ENCODE measurements around the gene FAM168B. TPM values are rescaled to one million over a fixed set of nuclear protein-coding genes. Genes with fewer than 3 reads are reported as not detected.

The FAM168B gene
- total RNA-seq, 1 donor from 2014 or later: 96.1 TPM

DNA sequence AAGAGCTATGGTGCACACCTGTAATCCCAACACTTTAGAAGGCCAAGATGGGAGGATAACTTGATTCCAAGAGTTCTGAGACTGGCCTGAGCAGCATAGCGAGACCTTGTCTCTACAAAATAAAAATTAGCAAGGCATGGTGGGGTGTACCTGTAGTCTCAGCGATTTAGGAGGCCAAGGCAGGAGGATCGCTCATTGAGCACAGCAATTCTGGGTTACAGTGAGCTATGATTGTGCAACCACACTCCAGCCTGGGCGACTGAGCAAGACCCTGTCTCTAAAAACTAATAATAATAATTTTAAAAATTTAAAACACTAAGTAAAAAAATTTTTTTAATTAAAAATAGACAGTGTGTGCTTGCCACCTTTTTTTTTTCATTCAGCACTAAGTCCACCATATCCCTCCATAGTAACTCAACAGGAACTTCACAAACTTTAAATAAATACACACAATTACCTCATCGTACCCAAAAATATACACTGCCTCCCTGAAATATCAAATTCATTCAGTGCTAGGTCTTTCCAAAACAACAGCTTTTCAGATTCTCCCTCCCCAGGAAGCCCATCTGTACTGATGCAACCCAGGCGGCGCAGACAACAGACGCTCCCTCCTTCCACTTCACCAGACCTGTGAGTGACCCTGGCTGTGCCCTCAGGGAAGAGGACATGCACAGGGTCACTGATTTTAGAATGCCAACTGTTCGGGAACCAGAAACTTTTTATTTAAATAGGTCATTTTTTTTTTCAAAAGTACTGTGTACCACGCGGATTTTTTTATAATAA lies 29.6 kb downstream of the FAM168B start:
- peak; percentile 56 for ATAC-seq

DNA sequence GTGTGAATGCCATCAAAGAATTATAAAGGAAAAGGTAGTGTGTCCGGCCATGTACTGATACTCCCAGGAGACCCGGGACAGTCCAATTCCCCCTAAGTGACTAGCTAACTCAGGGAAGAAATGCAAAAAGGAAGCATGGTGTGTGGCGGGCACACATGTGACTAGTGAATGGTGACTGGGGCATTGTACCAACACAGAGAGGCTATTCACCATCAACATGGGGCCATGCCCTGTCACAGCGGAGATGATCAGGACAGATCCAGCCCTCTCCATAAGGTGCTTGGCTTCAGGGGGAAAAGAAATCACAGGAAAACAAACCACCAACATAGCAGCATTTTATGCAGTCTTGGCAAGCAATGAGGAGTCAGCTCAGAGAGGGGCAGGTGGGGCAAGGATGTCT lies 34.3 kb downstream of the FAM168B start:
- DNase-seq (no peak), ATAC-seq (no peak)
- intact Hi-C loops (cut with micrococcal nuclease): no loop called here

More for the DNA sequence above, 29.6 kb downstream of the FAM168B start:
- intact Hi-C loops (cut with micrococcal nuclease): no loop called here
- no peak for DNase-seq

DNA sequence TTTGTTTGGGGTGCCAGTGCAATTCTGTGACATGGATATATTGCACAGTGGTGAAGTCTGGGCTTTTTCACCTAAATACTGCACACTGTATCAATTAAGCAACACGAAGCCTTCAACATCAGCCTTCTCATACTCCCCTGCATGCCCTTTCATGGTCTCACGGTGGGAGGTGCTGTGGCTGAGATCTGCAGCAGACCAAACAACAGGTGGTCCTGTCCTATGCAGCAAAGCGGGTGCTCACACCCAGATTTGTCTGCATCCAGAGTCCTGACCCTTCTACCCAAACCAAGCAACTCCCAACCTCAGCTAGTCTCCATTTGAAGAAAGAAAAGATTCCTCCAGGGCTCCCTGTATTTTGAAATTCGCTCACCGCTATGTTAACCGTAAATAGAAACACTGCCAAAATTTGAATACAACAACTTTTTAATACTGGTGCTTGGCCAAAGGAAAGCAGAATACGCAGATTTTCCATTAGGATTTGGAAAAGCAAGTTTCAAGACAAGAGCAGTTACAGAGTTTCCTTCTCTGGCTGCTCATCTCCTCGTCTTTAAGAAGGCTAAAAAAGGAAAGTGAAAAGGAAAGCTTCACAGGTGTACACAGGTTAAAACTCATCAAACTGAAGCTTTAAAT lies 34.9 kb downstream of the FAM168B start:
- ATAC-seq (no peak), DNase-seq (no peak)
- intact Hi-C loops (cut with micrococcal nuclease): no loop called here

DNA sequence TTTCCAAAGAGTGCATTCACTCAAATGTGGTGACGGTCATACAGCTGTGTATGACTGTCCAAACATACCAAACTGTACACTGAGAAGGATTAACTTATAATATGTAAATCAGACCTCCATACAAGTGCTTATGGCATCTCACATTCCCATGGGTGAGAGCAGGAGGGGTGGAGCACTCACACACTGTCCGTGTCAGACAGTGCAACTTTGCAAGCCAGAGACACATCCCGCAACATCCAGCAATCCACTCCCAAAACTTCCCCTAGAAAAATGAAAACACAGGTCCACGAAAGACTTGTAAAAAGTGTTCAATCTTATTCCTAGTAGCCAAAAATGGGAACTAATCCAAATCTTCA lies 36.4 kb downstream of the FAM168B start:
- ATAC-seq: no peak
- intact Hi-C loops (cut with micrococcal nuclease): no loop called here
- DNase-seq: no peak

DNA sequence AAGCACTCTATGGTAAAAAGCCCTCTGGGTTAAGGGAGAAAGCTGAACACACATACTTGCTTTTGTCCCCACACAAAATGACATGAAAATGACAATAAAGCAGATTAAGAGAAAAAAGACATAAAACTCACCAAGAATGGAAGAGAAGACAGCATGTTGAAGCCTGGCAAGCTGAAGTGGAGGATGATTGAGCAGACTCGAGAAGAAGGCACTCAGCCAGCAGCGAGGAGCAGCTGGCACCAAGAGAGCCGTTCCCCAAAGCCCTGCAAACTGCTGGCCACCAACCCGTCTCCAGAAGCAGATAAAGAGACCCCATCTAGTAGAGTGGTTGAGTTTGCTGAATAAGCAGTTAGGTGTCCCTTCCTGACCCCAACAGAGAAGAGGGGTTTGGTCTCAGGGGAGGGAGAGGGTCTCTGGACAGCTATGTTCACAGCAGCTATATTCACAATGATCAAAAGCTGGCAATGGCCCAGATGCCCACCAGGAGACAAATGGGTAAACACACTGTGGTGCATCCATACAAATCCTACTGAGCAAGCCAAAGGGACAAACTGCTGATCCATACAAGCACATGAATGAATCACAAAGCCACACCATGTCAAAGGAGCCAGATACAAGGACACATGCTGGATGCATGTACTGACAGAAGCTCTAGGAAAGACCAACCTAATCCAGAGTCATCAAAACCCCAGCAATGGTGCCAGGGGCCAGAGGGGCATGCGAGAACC lies 36.9 kb downstream of the FAM168B start:
- ATAC-seq: peak; percentile 59
- no peak for DNase-seq
- intact Hi-C loops (cut with micrococcal nuclease): no loop called here

GRCh38 chr2:131055169-131056065 lies 37.8 kb downstream of the FAM168B start:
- ATAC-seq: peak; percentile 25
- intact Hi-C loops (cut with micrococcal nuclease): no loop called here
- DNase-seq: no peak

- intact Hi-C loops (cut with micrococcal nuclease): no loop called here
- DNase-seq (no peak), ATAC-seq (no peak)
Measured at GRCh38 chr2:131054488-131054887, 38.8 kb downstream of the FAM168B start.

GRCh38 chr2:131052741-131053263 lies 40.5 kb downstream of the FAM168B start:
- ATAC-seq (no peak), DNase-seq (no peak)
- intact Hi-C loops (cut with micrococcal nuclease): no loop called here

DNA sequence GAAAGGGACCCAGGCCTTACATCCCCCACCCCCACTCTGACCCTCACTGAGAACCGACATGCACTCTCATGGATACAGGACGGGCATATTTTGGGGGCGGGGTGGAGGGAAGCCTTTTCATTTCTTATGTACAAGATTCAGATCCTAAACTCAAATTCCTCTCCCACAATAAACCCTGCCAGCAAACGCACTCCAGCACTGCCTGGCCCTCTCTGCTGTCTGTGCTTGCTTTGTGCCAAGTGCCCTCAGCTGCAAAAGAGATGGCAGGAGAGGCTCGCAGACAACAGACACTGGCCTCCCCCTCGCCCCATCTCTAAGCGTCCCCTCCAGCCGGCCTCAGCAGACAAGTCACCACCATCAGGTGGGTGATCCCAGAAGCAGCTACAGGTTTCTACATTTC lies 42.4 kb downstream of the FAM168B start:
- ATAC-seq: no peak
- no peak for DNase-seq
- intact Hi-C loops (cut with micrococcal nuclease): no loop called here

DNA sequence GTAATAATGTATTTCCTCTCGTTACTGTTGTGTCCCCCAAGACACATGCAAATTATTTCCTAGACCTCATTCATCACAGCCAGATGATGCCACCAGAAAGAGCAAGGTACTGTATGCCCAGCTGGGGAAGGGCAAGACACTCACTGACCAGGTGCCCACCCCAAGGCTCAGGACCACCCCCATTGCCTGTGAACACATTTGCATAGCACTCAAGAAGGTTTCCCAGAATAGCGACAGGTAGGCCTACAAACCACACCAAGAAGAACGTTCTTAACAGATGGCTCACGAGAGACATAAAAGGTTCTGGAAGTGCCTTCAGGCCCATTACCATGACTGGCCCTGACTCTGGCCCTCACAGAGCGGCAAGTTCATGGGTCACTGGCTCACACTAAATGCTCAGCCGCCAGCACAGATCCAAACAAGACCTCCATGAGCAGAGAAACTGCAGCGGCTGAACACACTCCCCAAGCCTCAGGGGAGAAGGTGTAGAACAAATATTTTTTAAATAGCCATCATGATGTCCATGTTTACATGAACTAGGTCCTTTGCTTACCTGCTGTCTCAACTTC lies 44.0 kb downstream of the FAM168B start:
- ATAC-seq: no peak
- intact Hi-C loops (cut with micrococcal nuclease): no loop called here
- no peak for DNase-seq

DNA sequence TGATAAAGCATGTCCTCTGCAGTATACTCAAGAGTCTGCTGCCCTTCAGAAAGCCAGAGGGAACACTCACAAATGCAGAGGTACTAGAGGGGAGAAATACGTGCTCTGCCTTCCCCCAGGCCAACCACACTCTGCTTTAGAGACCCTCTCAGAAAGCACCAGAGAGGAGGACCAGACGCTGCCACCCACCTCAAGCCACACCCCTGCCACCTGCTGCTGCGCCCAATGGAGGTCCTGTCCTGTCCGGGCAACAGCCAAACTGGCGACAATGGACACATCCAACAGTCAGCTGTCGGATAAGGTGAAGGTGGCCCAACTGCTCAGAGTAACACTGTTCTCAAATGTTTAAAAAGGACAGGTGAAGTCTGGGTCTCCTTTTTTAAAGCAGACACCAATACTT lies 44.6 kb downstream of the FAM168B start:
- DNase-seq (peak; percentile 19), ATAC-seq (no peak)
- intact Hi-C loops (cut with micrococcal nuclease): no loop called here

GRCh38 chr2:131047920-131048560 lies 45.2 kb downstream of the FAM168B start:
- peak; percentile 18 for DNase-seq
- intact Hi-C loops (cut with micrococcal nuclease): no loop called here
- no peak for ATAC-seq

- ATAC-seq (peak; percentile 71), DNase-seq (peak; percentile 70)
- intact Hi-C loops (cut with micrococcal nuclease): no loop called here
Measured at GRCh38 chr2:131046918-131047652, 46.2 kb downstream of the FAM168B start.

DNA sequence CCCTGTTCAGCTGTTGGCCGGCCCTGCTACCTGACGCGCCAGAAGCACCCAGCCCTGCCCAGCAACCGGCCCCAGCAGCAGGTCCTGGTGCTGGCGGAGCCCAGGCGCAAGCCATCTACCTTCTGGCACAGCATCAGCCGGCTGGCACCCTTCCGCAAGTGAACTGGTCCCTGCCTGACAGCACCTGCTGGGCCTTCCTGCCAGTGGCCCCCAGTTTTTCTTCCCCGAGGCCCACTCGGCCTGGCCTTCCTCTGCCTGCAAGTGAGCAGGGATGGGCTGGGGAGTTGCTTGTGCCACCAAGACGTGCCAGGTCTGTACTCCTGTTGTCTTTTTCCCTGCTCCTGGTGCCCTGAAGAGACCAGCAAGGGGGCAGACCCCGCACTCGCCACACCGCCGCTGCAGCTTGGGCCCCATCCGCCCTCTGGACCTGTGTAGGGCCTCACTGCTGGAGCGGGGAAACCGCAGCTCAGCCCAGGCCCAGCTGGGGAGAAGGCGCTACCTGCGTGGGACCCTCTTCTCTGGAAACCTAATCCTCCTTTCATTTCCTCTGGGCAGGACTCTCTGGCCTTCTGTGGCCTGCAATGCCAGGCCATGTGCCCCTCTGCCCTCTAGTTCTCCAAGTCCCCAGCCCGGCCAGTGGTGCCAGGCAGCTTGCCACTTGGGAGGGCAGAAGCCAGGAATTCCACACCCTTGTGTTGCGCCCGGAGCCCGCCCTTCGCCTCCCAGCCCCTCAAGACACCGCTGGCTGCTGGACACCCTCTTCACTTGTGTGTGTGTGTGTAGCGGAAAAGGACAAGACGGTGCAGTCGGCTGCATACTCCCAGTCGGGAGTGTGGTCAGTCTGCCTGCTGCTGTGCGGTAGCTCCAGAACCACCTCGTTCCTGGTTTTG lies 47.0 kb downstream of the FAM168B start:
- intact Hi-C loops (cut with micrococcal nuclease): no loop called here
- DNase-seq (peak; percentile 35), ATAC-seq (peak; percentile 31)

DNA sequence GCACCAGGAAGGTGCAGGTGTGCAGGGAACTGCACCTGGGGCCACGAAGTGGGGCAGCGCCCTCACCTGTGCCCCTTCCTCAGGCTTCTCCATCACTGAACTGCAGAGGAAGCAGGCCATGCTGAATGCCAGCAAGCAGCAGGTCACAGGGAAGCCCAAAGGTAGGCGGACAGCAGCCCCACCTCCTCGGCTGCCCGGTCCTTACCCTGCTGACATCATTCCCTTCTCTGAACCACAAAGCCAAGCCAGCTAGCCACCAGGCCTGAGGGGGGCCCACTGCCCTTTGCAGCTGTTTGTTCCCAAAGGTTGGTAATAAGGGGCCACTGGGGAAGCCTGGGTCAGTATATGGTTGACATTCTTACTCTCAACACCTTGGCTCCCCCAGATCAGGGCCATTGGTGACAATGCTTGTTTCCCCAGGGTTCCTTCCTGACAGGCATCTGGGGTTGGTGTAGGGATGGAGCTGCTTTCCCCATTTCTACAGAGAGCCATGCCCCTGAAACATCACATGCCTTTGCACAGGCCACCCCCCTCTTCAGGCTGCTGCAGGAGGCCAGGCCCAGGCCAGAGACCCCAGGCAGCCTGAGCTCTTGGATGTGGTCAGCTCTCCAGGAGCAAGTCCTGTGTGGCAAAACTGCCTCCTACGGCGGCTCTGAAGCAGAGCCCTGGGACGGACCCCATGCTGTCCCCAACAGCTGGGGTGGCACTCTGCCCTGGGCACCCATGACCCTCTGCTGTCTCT lies 47.8 kb downstream of the FAM168B start:
- ATAC-seq (no peak), DNase-seq (peak; percentile 23)
- intact Hi-C loops (cut with micrococcal nuclease): no loop called here

DNA sequence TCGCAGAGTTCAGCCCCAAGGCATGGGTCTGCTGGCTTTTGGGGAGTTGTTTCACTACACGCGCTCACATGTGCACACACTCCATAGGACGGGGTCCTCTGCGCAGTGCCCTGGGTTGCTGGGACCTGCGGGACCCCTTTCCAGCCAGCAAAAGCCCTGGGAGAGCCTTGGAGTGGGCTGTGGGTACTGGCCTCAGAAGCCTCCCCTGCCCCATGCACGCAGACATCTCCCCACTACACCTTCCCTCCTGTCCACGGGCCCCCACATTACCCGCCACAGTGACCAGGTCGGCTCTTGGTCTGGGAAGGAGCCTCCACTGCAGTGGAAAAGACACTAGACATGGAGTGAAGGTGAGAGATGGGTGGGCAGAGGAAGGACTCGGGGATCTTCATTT lies 48.5 kb downstream of the FAM168B start:
- ATAC-seq: no peak
- no peak for DNase-seq
- intact Hi-C loops (cut with micrococcal nuclease): no loop called here

Measured in left ventricle myocardium superior (tissue), 1 donor.